HepG2 (cell line): ENCODE data around the gene ANXA11. TPM values are rescaled to one million over a fixed set of nuclear protein-coding genes. Genes with fewer than 3 reads are reported as not detected.

Experiments used
- ATM ChIP-seq: fragments of 450-650 bp; IDR thresholded peaks from 2 replicates; pipeline ENCODE4 v1.7.1; 2017; ENCODE audit warnings: mild to moderate bottlenecking, borderline replicate concordance
- ATRX ChIP-seq: sonication (generic); formaldehyde crosslinking; IDR thresholded peaks from 2 replicates; pipeline ENCODE4 v1.4.0; 2020; ENCODE audit warnings: missing genetic modification reagents, borderline replicate concordance
- PHF8 ChIP-seq: sonication (generic); formaldehyde crosslinking; IDR thresholded peaks from 2 replicates; pipeline ENCODE4 v1.5.0; 2020; ENCODE audit warnings: missing genetic modification reagents
- RAD21 ChIP-seq: fragments of 450-650 bp; formaldehyde crosslinking; IDR thresholded peaks from 2 replicates; pipeline ENCODE4 v1.5.0; 2020; ENCODE audit warnings: mild to moderate bottlenecking
- RNF2 ChIP-seq: fragments of 450-650 bp; conservative IDR thresholded peaks from 2 replicates; pipeline ENCODE4 v1.6.1; 2016; ENCODE audit warnings: low read depth
- RORA ChIP-seq: sonication (generic); formaldehyde crosslinking; IDR thresholded peaks from 2 replicates; pipeline ENCODE4 v1.5.0; 2020; ENCODE audit warnings: mild to moderate bottlenecking, missing genetic modification reagents, moderate library complexity
- SMC3 ChIP-seq: IDR thresholded peaks from 2 replicates; pipeline ENCODE4 v1.6.1; 2011; ENCODE audit warnings: low read length, improper control_type of control experiment
- ZEB1 ChIP-seq: IDR thresholded peaks from 2 replicates; pipeline ENCODE4 v1.6.1; 2012; ENCODE audit warnings: mild to moderate bottlenecking, low read depth, inconsistent platforms; ENCODE audit not compliant: insufficient replicate concordance
- ZNF274 ChIP-seq: sonication (generic); formaldehyde crosslinking; IDR thresholded peaks from 2 replicates; pipeline ENCODE4 v1.5.1; 2020; ENCODE audit warnings: mild to moderate bottlenecking, missing genetic modification reagents
- polyA plus RNA-seq, 8 experiments: library from polyadenylated mRNA; depleted of rRNA in 3 of 8; stranded (reverse) in 7 of 8; unstranded in 1 of 8; fragments of >200 nt; fragmentation: Illumina TruSeq in 4 of 8; extraction: Trizol in 4 of 8; gene quantifications; 2 replicates each; pipeline versions ENCODE4 v1.2.1 to v1.2.3, GENCODE V29; 2011 to 2016; ENCODE audit warnings: low read depth in 4 of 8, missing spikeins in 1 of 8, mixed read lengths in 1 of 8; ENCODE audit not compliant: insufficient read depth in 1 of 8
- total RNA-seq, 5 experiments: library from RNA; depleted of rRNA; stranded (reverse); fragments of >200 nt; fragmentation: Illumina TruSeq; extraction: Trizol; gene quantifications; 2 replicates each; pipeline ENCODE4 v1.2.3, GENCODE V29; 2016; ENCODE audit warnings: low read depth in 1 of 5
- TF ChIP-seq, protein P1 (sequence below): sonication (generic); formaldehyde crosslinking; IDR thresholded peaks from 2 replicates; pipeline ENCODE4 v1.5.1; 2020; ENCODE audit warnings: missing genetic modification reagents, mild to moderate bottlenecking, borderline replicate concordance
- TF ChIP-seq, protein P2 (sequence below): sonication (generic); formaldehyde crosslinking; IDR thresholded peaks from 2 replicates; pipeline ENCODE4 v1.5.0; 2020; ENCODE audit warnings: missing genetic modification reagents
- TF ChIP-seq, protein P3 (sequence below): sonication (generic); formaldehyde crosslinking; IDR thresholded peaks from 2 replicates; pipeline ENCODE4 v1.5.1; 2020; ENCODE audit warnings: mild to moderate bottlenecking, missing genetic modification reagents

Gene ANXA11
- total and polyA plus RNA-seq, 2 of the 13 experiments (the other 11 are each of a cell fraction or from before 2014, with no cell fraction given) = 30.6 to 51.5 TPM

DNA sequence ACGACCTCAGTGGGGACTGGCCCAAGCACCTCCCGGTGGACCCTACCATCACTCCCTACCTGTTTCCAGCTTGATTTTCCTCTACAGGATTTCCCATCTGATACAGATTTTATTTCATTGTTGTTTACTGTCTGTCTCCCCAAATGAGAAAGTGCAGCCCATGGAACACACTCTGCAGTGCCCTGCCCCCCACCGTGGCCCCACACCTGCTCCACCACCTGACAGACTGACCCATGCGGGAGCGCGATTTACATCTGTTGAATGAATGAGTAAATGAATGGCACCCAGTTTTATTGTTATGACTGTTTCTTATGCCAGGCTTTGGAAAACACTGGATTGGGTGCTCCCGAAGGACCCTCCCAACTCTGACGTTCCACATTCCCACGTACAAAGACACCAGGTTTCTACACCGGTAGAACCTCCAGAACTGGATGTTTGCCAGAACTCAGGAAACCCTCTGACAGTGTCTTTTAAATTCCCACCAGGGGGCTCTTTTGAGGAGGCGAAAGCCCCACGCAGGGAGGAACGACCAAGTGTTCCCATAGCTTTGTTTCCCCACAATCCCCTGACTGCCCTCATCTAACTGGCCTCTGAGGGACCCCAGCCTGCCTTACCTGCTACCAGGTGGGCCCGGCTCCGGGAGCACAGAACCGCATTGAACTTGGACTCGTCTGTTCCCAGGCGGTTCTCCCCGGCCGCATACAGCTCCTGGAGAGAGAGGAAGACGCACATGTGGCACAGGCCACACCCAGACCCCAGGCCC, 43.8 kb downstream of the ANXA11 start (continued):
- TF ChIP-seq, protein P1, sequence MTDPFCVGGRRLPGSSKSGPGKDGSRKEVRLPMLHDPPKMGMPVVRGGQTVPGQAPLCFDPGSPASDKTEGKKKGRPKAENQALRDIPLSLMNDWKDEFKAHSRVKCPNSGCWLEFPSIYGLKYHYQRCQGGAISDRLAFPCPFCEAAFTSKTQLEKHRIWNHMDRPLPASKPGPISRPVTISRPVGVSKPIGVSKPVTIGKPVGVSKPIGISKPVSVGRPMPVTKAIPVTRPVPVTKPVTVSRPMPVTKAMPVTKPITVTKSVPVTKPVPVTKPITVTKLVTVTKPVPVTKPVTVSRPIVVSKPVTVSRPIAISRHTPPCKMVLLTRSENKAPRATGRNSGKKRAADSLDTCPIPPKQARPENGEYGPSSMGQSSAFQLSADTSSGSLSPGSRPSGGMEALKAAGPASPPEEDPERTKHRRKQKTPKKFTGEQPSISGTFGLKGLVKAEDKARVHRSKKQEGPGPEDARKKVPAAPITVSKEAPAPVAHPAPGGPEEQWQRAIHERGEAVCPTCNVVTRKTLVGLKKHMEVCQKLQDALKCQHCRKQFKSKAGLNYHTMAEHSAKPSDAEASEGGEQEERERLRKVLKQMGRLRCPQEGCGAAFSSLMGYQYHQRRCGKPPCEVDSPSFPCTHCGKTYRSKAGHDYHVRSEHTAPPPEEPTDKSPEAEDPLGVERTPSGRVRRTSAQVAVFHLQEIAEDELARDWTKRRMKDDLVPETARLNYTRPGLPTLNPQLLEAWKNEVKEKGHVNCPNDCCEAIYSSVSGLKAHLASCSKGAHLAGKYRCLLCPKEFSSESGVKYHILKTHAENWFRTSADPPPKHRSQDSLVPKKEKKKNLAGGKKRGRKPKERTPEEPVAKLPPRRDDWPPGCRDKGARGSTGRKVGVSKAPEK (CRISPR knock-in tag) = no peak
- no peak for TF ChIP-seq PHF8 (CRISPR knock-in tag)
- TF ChIP-seq RNF2 = no peak
- TF ChIP-seq, protein P2, sequence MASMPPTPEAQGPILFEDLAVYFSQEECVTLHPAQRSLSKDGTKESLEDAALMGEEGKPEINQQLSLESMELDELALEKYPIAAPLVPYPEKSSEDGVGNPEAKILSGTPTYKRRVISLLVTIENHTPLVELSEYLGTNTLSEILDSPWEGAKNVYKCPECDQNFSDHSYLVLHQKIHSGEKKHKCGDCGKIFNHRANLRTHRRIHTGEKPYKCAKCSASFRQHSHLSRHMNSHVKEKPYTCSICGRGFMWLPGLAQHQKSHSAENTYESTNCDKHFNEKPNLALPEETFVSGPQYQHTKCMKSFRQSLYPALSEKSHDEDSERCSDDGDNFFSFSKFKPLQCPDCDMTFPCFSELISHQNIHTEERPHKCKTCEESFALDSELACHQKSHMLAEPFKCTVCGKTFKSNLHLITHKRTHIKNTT (CRISPR knock-in tag) = no peak
- no peak for TF ChIP-seq RORA
- no peak for TF ChIP-seq ZEB1
- peak; percentile 40; the same call in 1 of the 2 replicates for TF ChIP-seq RAD21 (CRISPR knock-in tag)
- TF ChIP-seq, protein P3, sequence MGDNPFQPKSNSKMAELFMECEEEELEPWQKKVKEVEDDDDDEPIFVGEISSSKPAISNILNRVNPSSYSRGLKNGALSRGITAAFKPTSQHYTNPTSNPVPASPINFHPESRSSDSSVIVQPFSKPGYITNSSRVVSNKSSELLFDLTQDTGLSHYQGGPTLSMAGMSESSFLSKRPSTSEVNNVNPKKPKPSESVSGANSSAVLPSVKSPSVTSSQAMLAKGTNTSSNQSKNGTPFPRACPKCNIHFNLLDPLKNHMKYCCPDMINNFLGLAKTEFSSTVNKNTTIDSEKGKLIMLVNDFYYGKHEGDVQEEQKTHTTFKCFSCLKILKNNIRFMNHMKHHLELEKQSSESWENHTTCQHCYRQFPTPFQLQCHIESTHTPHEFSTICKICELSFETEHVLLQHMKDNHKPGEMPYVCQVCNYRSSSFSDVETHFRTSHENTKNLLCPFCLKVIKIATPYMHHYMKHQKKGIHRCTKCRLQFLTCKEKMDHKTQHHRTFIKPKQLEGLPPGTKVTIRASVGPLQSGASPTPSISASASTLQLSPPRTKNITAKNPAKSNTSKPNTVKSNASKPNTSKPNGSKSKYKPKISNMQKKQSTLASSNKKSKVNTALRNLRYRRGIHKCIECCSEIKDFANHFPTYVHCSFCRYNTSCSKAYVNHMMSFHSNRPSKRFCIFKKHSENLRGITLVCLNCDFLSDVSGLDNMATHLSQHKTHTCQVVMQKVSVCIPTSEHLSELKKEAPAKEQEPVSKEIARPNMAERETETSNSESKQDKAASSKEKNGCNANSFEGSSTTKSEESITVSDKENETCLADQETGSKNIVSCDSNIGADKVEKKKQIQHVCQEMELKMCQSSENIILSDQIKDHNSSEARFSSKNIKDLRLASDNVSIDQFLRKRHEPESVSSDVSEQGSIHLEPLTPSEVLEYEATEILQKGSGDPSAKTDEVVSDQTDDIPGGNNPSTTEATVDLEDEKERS (CRISPR knock-in tag) = no peak
- TF ChIP-seq ZNF274 = no peak
- TF ChIP-seq SMC3 = peak; percentile 61; the same call in 1 of the 2 replicates
- no peak for TF ChIP-seq ATRX (CRISPR knock-in tag)
- TF ChIP-seq ATM = no peak
